HG03565 (cell line): Measurements from ENCODE around the gene ADAMTS13.

Source experiments
- ATAC-seq: cut with Tn5 transposase; IDR thresholded peaks from one replicate; pipeline ENCODE4 v1.9.1; 2021; ENCODE audit warnings: mild to moderate bottlenecking, moderate library complexity; ENCODE audit not compliant: unreplicated experiment

The ADAMTS13 gene

DNA sequence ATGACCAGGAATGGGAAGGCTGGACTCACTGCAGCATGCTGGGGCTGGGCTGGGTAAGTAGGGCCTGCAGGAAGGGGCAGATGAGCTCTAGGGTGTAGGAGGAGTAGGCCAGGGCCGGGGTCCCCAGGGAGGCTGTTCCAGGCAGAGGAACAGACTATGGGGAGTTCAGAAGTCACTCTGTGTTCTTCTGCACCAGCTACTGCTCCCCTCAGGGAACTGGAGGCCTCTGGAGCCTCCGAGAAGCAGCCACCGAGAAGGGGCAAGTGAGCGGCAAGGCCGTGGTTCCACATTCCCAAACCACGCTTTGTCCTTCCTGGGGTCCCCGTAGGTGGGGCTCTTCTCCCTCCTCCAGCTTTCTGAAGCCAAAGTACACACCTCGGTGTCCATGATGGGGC lies 65.2 kb downstream of the ADAMTS13 start:
- ATAC-seq = no peak

DNA sequence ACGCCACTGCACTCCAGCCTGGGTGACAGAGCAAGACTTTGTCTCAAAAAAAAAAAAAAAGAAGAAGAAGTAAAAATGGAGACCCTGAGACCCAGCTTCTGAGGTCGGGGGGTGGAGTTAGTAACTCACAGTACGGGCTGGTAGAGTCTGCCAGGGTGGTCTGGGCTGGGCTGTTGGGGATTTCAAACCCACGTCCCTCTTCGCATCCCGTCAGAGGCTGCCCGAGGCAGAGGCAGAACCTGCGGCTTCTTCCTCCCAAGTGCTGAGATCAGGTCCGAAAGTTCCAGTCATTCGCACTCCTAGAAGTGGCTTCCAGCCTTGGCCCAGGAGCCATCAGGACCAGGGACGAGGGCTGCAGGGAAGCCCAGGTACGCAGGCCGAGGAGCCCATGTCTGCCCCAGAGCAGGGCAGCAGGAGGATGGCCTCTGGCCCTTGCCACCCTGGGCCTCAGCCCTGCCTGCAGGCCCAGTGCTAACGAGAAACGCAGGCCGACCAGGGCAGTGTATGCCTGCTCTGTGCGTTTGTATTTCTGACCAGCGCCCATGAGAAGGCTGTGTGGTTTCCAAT lies 66.6 kb downstream of the ADAMTS13 start:
- ATAC-seq = no peak

DNA sequence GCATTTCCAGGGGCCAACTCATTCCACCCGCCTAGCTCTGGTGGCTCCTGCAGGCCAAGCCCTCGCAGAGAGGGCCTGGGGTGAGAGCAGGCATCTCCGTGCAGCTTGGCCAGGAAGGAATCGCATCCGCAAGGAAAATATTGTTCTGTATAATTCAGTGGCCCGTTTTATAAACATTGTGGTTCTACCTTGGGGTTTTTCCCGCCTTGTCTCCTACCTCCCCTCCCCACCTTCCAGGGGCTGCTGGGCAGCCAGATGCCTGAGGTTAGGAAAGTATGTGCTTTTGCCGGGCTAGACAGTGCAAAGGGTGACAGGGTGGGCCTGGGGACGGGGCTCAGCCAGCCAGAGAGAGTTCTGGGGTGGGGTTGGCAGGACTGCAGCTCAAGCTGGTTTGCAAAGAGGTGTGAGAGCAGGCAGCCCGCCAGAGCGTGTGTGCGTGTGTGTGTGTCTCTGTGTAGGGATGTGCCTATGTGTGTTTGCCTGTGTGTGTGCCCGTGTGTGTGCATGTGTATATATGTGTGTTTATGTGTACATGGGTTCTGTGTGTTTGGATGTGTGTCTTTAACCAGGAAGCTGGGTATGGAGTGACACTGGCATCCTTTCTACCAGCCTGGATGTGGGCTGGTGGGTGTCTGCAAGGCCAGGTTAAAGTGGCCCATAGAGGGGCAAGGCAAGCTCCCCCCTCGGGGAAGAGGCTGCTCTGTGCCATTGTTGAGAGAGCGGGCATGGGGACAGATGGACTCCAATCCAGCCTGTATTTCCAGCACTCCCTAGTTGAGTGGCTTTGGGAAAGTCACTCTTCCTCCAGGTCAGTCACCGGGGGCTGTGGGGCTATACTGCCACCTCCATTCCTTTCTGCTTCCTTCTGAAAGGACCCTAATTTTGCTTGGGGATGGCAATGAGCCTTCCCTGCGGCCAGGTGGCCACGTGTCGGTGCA lies 67.4 kb downstream of the ADAMTS13 start:
- ATAC-seq = no peak

DNA sequence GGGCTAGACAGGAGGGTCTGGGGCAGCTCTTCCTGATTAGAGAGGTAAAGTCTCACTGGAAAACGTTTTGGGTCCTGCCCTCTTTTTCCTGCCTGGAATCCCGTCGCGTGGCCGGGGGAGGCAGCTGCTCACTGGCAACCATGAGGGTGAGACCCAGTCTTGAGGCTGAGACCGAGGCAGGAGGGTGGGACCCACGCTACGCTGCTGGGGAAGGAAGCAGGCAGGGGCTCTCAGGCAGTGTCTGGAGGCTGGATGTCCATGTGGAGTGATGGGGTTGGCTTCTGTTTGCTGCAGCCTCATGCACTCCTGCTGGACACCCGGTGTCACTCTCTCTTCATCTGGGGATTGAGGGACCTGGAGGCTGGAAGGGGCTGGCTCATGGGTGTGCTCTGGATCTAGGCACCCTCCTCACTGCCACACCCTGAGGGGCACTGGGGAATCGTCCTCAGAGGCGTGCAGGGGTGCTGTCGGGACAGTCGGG lies 68.1 kb downstream of the ADAMTS13 start:
- no peak for ATAC-seq

DNA sequence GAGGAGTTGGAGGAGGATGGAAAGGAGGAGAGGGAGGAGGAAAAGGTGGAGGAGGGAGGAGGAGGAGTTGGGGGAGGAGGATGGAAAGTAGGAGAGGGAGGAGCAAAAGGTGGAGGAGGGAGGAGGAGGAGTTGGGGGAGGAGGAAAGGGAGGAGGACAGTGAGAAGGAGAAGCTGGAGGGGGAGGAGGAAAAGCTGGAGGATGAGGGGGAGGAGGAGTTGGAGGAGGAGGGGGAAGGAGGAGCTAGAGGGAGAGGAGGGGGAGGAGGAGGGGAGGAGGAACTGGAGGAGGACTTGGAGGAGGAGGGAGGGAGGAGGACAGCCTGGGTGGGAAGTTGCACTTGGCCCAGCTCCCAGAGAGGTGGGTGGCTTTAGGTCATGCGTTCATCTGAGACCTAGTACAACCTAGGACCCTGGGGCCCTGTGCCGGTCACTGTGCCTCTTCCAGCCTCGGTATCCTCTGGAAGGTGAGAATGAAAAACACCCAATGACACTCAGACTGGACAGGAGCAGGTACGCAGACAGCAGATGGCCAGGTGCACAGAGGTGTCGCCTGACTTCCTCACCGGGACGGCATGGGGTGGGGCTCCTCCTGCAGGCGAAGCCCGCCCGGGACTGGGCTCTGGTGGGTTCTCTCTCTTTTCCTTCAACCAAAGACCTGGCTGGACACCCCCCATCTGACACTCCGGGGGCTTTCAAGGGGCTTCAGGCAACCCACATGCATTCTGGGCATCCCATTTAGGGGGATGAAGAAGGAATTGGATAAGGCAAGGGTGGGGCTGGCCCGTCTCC lies 68.9 kb downstream of the ADAMTS13 start:
- no peak for ATAC-seq

DNA sequence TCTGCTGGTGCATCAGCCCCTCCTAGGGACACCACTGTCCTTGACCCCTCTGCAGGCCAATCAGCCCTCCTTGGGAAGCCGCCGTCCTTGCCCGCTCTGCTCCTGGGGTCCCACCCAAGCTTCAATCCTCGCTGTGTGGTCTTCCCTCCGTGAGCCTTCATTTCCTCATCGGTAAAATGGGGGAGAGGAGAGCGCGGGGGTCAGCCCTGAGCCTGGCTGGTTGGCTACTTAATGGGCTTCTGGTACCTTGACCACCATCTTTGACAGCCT lies 69.4 kb downstream of the ADAMTS13 start:
- ATAC-seq = no peak

DNA sequence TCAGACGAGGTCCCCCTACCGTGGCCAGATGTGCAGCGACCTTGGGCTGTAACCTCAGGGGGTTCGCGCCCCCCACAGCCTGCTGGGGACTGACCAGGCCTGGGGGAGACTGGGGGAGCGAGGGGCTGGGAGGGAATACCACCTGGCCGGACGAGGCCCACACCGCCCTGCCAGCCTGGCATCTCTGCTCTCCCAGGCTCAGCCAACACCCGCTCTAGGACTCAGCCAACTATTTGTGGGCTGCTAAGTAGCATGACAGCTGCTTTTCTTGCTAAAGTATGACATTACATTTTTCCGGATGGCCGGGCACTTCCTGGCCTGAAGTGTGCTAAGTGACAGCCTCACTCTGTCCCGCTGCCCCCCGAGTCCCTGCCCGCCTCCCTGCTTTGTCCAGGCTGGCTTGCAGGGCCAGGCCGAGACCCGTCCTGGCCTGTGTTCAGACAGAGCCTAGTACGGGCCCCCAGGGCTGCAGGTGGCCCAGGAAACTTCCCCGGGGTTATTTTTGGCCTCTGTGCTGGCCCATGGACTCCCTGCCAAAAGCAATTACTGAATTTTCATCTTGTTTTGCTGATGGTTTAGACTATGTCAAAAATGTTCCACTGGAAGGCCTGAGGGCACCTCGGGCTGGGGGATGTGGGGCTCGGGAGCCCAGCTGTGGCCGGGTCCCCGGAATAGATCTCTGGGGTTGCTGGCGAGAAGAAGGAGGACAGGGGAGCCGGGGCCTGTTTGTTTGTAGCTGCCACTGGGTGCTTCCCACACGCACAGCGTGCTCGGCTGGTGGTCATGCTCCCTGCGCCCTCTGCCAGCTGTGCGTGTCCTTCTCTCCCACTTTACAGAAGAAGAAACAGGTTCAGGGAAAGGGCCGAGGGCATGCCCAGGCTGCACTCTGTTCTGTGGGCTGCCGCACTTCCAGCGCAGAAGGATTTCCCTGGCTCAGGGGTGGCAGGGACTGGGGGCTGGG lies 70.2 kb downstream of the ADAMTS13 start:
- no peak for ATAC-seq

DNA sequence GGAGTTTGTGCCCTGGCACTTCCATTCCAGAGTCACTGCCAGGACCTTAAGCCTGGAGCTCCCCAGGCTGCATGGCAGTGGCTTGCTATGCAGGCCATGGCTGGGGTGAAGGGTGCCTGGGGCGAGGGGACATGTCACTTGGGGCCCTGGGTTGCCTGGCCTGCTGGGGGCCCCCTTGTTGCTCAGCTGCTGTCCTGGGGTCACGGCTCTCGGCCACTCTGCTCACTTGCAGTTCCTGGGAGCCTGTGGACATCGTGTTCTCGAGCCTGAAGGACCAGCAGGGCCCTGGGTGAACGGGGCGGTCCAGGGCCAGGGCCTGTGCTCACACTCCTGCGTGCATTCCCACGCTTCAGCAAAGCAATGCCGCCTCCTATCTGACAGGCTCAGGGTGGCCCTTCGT lies 71.3 kb downstream of the ADAMTS13 start:
- no peak for ATAC-seq

DNA sequence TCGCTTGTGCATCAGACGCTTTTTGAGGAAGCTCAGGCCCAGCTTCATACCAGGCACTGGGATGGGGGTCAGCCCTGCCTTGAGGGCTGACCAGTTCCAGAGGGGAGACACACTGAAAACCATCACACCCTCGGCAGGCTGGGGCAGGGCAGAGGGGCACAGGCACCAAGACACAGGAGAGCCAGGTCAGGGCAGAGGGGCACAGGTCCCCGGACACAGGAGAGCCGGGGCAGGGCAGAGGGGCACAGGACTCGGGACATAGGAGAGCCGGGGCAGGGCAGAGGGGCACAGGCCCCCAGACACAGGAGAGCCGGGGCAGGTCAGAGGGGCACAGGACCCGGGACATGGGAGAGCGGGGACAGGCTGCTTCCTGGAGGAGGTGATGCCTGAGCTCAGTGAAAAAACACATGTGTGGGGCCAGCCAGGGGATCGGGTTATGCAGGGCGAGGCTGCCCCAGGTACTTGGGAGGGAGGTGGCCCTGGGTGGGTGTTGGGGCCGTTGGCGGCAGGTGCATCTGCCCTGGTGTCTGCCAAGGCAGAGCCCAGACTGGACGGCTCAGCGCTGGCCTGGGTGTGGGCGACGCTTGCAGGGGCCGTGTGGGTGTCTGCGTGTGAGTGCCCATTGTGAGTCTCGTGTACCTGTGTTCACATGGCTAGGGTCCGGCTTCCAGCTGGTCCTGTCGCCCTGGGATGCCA lies 71.8 kb downstream of the ADAMTS13 start:
- no peak for ATAC-seq

DNA sequence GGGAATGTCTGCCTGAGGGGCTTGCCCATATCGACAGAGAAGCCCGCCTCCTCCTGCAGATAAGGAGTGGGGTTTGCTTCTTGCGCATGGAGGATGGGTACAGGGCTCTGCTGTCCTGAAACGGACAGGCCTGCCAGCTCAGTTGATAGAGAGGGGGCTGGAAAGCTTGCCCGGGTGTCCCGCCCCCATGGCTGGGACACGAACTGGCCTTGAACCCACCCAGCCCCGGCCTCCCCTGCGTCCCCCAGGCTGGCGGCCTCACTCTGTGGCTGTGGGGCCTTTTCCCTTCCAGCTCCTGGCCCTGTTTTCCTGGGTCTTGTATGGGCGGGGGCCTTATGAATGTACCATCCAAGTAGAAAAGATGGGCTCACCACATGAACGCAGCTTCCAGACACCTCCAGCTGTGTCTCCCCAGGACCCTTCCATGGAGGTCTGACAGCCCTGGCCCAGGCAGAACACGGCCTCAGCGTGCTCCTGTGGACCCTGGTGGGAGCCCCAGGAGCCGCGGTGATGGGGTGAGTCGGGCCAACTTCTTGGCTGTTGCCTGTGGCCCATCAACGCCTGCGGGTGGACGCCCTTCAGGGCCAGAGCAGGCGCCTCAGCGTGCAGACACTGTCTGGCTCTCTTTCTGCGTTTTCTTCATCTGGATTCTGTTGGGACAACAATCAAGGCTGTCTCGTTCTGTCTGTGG lies 72.6 kb downstream of the ADAMTS13 start:
- no peak for ATAC-seq

DNA sequence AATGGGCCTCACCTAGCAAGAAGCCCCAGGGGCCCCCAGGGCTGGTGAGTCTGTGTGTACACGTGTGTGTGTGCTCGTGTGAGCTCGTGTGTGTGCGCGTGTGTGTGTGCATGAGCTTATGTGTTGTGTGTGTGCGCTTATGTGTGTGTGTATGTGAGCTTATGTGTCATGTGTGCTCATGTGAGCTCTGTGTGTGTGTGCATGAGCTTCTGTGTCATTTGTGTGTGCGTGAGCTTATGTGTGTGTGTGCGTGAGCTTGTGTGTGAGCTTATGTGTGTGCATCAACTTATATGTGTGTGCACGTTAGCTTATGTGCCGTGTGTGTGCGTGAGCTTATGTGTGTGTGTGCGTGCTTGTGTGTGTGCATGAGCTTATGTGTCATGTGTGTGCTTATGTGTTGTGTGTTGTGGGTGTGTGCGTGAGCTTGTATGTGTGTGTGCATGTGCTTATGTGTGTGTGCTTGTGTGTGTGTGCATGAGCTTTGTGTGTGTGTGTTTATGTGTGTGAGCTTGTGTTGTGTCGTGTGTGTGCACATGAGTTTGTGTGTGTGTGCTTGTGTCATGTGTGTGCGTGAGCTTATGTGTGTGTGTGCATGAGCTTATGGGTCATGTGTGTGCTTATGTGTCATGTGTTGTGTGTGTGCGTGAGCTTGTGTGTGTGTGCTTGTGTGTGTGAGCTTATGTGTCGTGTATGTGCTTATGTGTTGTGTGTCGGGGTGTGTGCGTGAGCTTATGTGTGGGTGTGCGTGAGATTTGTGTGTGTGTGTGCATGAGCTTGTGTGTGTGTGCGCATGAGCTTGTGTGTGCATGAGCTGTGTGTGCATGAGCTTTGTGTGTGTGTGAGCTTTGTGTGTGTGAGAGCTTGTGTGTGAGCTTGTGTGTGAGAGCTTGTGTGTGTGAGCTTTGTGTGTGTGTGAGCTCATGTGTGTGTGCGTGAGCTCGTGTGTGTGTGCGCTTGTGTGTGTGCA lies 73.4 kb downstream of the ADAMTS13 start:
- no peak for ATAC-seq

DNA sequence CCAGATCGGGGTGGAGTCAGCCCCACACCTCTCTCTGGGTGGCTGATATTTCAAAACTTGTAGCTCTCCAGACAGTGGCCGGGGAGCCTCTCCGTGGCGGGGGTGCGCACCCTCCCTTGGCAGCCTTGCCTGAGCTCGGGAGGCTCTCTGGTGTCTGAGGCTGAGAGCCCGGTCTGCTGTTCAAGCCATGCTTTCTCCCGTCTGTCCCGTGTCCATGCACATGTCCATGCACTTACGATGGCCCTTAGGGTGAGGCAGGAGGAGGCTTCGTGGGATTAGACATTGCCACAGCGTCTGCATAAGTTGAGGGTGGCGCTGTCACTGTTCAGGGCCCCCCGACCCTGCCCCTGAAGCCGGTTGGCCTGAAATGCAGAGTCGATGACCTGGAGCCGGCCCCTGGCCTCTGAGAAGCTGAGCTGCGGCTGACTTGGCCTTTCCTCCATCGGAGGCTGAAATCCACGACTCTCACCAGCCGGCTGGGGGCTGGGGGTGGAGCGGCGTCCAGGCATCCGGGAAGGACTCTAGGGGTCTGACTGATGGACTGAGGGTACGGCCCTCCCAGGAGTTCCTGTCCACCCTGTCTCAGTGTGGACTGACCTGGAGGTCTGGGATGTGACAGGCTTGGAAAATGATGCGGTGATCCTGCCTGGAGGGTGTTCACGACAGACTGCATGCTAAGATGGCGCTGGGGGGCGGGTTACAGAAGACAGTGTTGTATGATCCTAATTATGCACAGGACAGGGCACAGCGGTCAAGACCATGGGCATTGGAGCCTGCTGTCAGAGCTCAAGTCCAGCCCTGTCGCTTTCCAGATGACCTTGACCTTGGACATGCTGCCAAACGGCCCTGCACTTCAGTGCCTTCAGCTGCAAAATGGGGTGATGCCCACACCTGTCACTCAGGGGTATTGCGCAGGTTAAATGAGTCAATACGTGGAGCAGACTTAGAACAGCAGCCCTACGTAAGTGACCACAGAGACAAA lies 75.0 kb downstream of the ADAMTS13 start:
- no peak for ATAC-seq

DNA sequence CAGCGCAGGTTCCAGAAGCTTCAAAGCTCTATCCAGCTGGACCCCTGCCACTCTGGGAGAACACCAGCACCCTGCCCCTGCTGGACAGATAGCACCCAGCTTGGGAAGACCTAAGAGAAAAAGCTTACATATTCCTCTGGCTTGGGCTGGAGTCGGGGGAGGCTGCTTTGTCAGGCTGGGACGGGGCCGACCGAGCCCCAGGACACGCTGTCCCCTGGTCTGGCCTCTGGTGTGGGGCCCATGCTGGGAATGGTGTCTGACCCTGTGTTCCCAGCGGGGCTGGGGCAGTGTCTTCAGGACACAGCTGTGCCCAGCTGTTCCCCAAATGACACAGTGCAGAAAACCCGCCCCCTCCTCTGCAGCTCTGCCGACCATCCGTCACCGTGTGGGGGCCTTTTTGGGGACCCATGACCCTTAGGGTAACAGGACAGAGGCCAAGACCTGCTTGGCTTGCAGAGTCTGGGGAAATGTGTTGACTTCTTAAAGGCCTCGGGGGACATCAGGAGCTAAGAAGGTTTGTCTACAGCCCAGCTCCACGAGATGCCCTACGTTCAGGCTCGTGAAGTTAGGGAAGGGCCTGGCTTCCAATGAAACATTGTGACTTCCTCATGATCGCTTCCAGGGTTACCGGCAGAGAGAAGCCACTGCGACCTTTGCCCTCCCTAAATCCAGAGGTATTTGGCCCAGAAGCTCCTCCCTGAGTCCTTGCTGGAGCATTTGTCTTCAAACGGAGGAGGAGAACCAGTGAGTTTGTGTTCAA lies 77.1 kb downstream of the ADAMTS13 start:
- no peak for ATAC-seq

DNA sequence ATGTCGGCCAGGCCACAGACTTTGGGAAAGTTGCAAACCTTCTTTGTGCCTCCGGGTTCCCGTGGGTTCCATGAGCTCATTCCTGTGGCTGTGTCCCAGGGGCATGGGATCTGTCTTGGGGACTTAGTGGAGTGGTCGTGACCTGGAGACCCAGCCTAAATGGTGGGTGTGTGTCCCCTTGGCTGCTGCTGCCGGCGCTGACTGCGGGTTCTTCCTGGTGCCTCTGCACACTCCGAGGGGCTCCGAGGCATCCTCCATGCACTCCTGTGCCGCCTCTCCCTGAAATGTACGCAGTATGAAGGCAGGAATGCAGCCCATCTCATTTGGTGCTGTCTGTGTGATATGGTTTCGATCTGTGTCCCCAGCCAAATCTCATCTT lies 77.7 kb downstream of the ADAMTS13 start:
- ATAC-seq = no peak

DNA sequence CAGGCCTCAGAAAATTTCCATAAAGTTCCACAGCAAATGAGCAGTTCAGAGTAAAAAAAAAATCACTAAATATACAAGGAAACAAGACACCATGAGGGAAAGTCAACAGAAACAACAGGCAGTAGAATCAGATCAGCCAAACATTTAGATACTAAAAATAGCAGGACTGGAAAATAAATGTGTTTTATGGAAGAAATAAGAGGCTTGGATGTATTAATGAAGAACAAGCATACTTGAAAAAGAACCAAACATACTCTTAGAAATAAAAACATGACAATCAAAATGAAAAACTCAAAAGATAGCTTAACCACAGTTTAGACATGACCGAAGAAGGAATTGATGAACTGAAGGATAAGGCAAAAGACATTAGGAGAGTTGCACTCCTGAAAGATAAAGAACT lies 79.9 kb downstream of the ADAMTS13 start:
- no peak for ATAC-seq

DNA sequence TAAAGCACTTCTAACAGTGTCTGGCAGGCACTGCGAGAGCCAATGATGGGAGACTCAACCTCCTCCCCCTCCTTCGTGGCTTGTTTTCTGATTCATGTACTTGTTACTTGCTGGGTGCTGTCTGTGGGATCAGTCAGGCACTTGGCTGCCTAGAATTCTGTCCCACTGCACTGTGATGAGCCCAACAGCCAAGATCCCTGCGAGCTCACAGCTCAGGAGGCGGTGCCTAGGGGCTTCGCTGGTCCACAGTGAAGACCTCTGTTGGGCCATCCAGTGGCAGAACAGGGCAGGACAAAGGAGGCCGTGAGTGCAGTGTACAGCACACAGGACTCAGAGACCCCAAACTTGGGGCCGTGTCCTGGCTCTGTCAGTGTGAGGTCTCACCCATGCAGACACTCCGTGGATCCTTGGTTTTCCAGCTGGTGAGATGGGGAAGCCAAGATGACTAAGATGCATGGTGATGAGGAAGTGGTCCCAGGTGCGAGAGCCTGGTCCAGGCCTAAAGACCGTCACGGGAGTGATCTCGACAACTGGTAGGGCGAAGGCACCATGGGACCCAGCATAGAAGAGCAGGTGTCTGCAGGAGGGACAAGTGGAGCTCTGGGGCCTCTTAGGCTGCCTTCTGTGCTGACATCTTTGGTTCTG lies 83.1 kb downstream of the ADAMTS13 start:
- ATAC-seq = no peak
